EH (cell line): Measurements from ENCODE around the gene KCNS1.
A peak's percentile ranks its signal among the peaks of the same experiment; 100 is the strongest.

Experiments
- DNase-seq: peaks from one replicate; pipeline ENCODE4 v3.0.0-alpha.2; 2015; ENCODE audit warnings: low read depth

Gene KCNS1

GRCh38 chr20:45109634-45110033 lies 8.7 kb upstream of the KCNS1 start:
- DNase-seq = no peak

- DNase-seq = no peak
Measured at GRCh38 chr20:45105317-45105716, 4.4 kb upstream of the KCNS1 start.

- DNase-seq = peak; percentile 77
Measured at GRCh38 chr20:45104786-45105185, 3.9 kb upstream of the KCNS1 start.

GRCh38 chr20:45103072-45103471 lies 2.1 kb upstream of the KCNS1 start:
- no peak for DNase-seq

GRCh38 chr20:45101333-45101850 lies 465 bp upstream of the KCNS1 start:
- DNase-seq = no peak

GRCh38 chr20:45098103-45098773 lies 2.7 kb downstream of the KCNS1 start:
- no peak for DNase-seq

- DNase-seq = no peak
Measured at GRCh38 chr20:45097485-45098102, 3.3 kb downstream of the KCNS1 start.

GRCh38 chr20:45096781-45097180 lies 4.1 kb downstream of the KCNS1 start:
- no peak for DNase-seq

GRCh38 chr20:45095805-45096238 lies 5.1 kb downstream of the KCNS1 start:
- DNase-seq = peak; percentile 72

- no peak for DNase-seq
Measured at GRCh38 chr20:45094864-45095574, 5.9 kb downstream of the KCNS1 start.

GRCh38 chr20:45094201-45094600 lies 6.7 kb downstream of the KCNS1 start:
- DNase-seq = peak; percentile 20

- DNase-seq = no peak
Measured at GRCh38 chr20:45092898-45093297, 8.0 kb downstream of the KCNS1 start.

- no peak for DNase-seq
Measured at GRCh38 chr20:45091366-45091765, 9.6 kb downstream of the KCNS1 start.

GRCh38 chr20:45090481-45090880 lies 10.4 kb downstream of the KCNS1 start:
- peak; percentile 82 for DNase-seq

- peak; percentile 98 for DNase-seq
Measured at GRCh38 chr20:45088247-45088646, 12.7 kb downstream of the KCNS1 start.

- peak; percentile 66 for DNase-seq
Measured at GRCh38 chr20:45087814-45088213, 13.1 kb downstream of the KCNS1 start.

GRCh38 chr20:45087097-45087790 lies 13.7 kb downstream of the KCNS1 start:
- peak; percentile 17 for DNase-seq

- DNase-seq = no peak
Measured at GRCh38 chr20:45085867-45086266, 15.1 kb downstream of the KCNS1 start.

- no peak for DNase-seq
Measured at GRCh38 chr20:45085289-45085688, 15.6 kb downstream of the KCNS1 start.

GRCh38 chr20:45083127-45083526 lies 17.8 kb downstream of the KCNS1 start:
- DNase-seq = no peak

GRCh38 chr20:45082468-45082867 lies 18.5 kb downstream of the KCNS1 start:
- DNase-seq = no peak

- DNase-seq = peak; percentile 48
Measured at GRCh38 chr20:45080867-45081624, 19.9 kb downstream of the KCNS1 start.
